Glutamatergic neuron (in vitro differentiated cells): ENCODE data around the gene TFDP1. TPM values are rescaled to one million over a fixed set of nuclear protein-coding genes. Genes with fewer than 3 reads are reported as not detected.

ENCODE experiments used
- DNase-seq: peaks from one replicate; pipeline ENCODE4 v3.0.0; 2022
- H3K27ac Mint-ChIP-seq: one replicate; pipeline ENCODE4 v1.8.0; 2020; ENCODE audit warnings: mild to moderate bottlenecking, mixed read lengths, inconsistent platforms; ENCODE audit not compliant: unreplicated experiment
- H3K27me3 Mint-ChIP-seq: one replicate; pipeline ENCODE4 v1.8.0; 2020; ENCODE audit warnings: mild to moderate bottlenecking, moderate library complexity, mixed read lengths, inconsistent platforms; ENCODE audit not compliant: unreplicated experiment
- H3K36me3 Mint-ChIP-seq: one replicate; pipeline ENCODE4 v1.8.0; 2020; ENCODE audit warnings: mild to moderate bottlenecking, mixed read lengths, inconsistent platforms; ENCODE audit not compliant: unreplicated experiment
- H3K4me1 Mint-ChIP-seq: one replicate; pipeline ENCODE4 v1.8.0; 2020; ENCODE audit warnings: mild to moderate bottlenecking, low read depth, mixed read lengths, inconsistent platforms; ENCODE audit not compliant: unreplicated experiment
- H3K4me3 Mint-ChIP-seq: one replicate; pipeline ENCODE4 v1.8.0; 2020; ENCODE audit warnings: mild to moderate bottlenecking, mixed read lengths, inconsistent platforms; ENCODE audit not compliant: unreplicated experiment
- H3K9me3 Mint-ChIP-seq: one replicate; pipeline ENCODE4 v1.8.0; 2020; ENCODE audit warnings: mild to moderate bottlenecking, moderate library complexity, mixed read lengths, inconsistent platforms; ENCODE audit not compliant: unreplicated experiment
- total RNA-seq: library from RNA; stranded (reverse); fragmentation: NEBNext Ultra II Directional; extraction: Animal tissue kit (Norgen Biotek cat#: 25700); gene quantifications from one replicate; pipeline ENCODE4 v1.2.1, GENCODE V29; 2021; ENCODE audit not compliant: unreplicated experiment
- TF ChIP-seq, protein P1 (sequence below): fragments of 200-600 bp; sonication (generic); IDR thresholded peaks from one replicate; pipeline ENCODE4 v1.5.0; 2021; ENCODE audit not compliant: partially characterized antibody, unreplicated experiment

TFDP1 gene
- total RNA-seq, 1 donor from 2014 or later, result 62.0 TPM

- Mint-ChIP-seq H3K4me3 (no peak overlapping the region), H3K27me3 (peaks cover 3% of the 10 kb centered on the region), H3K27ac (no peak overlapping the region), H3K36me3 (peaks cover 12% of the 10 kb centered on the region), H3K9me3 (peaks cover 23% of the 10 kb centered on the region), H3K4me1 (peaks cover 26% of the 10 kb centered on the region)
- no peak for DNase-seq
- TF ChIP-seq, protein P1, sequence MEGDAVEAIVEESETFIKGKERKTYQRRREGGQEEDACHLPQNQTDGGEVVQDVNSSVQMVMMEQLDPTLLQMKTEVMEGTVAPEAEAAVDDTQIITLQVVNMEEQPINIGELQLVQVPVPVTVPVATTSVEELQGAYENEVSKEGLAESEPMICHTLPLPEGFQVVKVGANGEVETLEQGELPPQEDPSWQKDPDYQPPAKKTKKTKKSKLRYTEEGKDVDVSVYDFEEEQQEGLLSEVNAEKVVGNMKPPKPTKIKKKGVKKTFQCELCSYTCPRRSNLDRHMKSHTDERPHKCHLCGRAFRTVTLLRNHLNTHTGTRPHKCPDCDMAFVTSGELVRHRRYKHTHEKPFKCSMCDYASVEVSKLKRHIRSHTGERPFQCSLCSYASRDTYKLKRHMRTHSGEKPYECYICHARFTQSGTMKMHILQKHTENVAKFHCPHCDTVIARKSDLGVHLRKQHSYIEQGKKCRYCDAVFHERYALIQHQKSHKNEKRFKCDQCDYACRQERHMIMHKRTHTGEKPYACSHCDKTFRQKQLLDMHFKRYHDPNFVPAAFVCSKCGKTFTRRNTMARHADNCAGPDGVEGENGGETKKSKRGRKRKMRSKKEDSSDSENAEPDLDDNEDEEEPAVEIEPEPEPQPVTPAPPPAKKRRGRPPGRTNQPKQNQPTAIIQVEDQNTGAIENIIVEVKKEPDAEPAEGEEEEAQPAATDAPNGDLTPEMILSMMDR, result no peak
Observed at GRCh38 chr13:113605866-113606438, 21.4 kb downstream of the TFDP1 start.

GRCh38 chr13:113607056-113607888, 22.7 kb downstream of the TFDP1 start:
- no peak for DNase-seq
- H3K36me3 Mint-ChIP-seq, result peaks cover 16% of the 10 kb centered on the region
- peaks cover 3% of the 10 kb centered on the region for H3K27me3 Mint-ChIP-seq
- no peak overlapping the region for H3K27ac Mint-ChIP-seq
- no peak overlapping the region for H3K4me3 Mint-ChIP-seq
- TF ChIP-seq, protein P1, result no peak
- H3K9me3 Mint-ChIP-seq, result peaks cover 16% of the 10 kb centered on the region
- H3K4me1 Mint-ChIP-seq, result peaks cover 19% of the 10 kb centered on the region

DNA sequence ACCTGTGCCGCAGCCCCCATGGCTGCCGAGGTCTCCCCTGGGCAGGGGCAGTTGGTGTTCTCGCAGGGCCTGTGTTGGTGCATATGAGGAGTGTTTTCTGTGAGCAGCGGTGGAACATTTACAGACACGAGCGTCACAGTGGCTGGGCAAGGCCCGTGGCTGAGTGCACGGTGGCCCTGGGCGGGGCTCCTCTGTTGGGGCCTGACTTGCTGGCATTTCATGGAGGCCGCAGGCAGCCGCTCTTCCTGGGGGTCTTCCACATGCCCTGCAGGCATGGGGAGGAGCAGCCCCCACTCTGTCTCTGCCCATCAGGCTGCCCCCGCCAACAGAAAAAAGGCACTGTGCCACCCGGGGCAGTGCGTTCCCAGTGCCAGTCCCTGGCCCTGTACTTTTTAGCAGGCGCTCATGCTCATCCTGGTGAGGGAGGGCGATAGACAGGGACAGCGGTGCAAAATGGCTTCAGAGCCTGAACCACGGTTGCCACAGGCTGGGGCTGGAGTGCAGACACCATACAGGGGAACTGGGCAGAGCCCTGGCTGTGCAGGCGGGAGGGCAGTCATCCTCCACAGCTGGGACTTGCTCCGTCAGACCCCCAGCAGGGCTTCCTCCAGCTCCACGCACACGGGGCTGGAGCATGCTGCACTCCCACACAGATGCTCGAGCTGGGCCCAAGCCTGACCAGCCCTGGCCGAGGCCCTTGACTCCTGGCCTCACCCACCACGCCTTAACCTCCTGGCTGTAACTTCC, 23.5 kb downstream of the TFDP1 start:
- H3K27me3 Mint-ChIP-seq, result no peaks in the 10 kb centered on the region
- no peak overlapping the region for H3K27ac Mint-ChIP-seq
- TF ChIP-seq, protein P1, result no peak
- H3K4me1 Mint-ChIP-seq, result peaks cover 12% of the 10 kb centered on the region
- no peak for DNase-seq
- peaks cover 16% of the 10 kb centered on the region for H3K36me3 Mint-ChIP-seq
- no peak overlapping the region for H3K4me3 Mint-ChIP-seq
- H3K9me3 Mint-ChIP-seq, result peaks cover 20% of the 10 kb centered on the region

DNA sequence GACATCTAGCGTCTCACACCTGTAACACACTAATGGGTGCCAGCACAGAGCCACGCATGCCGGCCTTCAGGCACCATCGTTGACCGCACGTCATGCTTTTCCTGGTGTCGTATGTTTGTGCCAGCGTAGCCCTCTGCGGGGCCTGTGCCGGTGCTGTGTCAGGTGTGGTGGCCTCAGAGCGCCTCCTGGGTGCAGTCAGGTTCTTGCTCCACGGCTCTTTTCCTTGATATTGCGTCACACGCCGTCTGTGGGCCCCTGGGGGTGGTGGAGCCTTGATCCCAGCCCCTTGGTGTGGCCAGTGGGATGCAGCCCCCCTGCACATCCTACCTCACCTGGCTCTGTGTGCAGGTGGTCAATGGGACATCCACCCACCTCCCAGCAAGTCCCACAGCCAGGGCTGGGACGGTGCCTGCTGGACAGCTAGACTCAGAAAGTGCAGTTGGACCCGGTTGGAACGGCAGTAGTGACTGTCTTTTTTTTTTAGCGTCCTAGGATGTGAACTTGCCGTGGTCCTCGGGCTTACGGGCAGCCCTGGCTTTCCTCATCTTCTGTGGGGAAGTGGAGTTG, 24.5 kb downstream of the TFDP1 start:
- H3K27me3 Mint-ChIP-seq, result no peaks in the 10 kb centered on the region
- peaks cover 16% of the 10 kb centered on the region for H3K36me3 Mint-ChIP-seq
- H3K27ac Mint-ChIP-seq, result no peak overlapping the region
- DNase-seq, result no peak
- H3K9me3 Mint-ChIP-seq, result peaks cover 20% of the 10 kb centered on the region
- peaks cover 12% of the 10 kb centered on the region for H3K4me1 Mint-ChIP-seq
- H3K4me3 Mint-ChIP-seq, result no peak overlapping the region
- TF ChIP-seq, protein P1, result no peak
